Measurements from ENCODE around the gene GJB1. TPM values are rescaled to one million over a fixed set of nuclear protein-coding genes. Genes with fewer than 3 reads are reported as not detected.

Gene GJB1
- total and polyA plus RNA-seq, 2 of the 4 experiments (the other 2 are of a cell fraction), result not detected

- Histone ChIP-seq H3K4me3 (ENCODE audit: insufficient read depth, low read depth, low read length) (no peak overlapping the region), H2BK5ac (ENCODE audit: low read depth, low read length, poor library complexity, severe bottlenecking) (no peak overlapping the region), H3K79me1 (ENCODE audit: low read depth in 1 of 2, low read length in 2 of 2) (no peaks in the 10 kb centered on the region), H2AFZ (replicated peaks; ENCODE audit: low read length, poor library complexity) (no peak overlapping the region), H3K23ac (ENCODE audit: low read depth, low read length) (no peak overlapping the region), H4K5ac (ENCODE audit: low read depth, low read length) (no peak overlapping the region), H2AK9ac (replicated peaks; ENCODE audit: low read depth, low read length, poor library complexity) (no peak overlapping the region), H3K9me3 (ENCODE audit: control insufficient read depth, insufficient read depth, low read length) (no peaks in the 10 kb centered on the region), H4K20me1 (ENCODE audit: insufficient read depth, low read length) (no peaks in the 10 kb centered on the region), H2AK5ac (ENCODE audit: low read depth, low read length) (no peak overlapping the region), H3K4ac (ENCODE audit: low read depth, low read length) (no peak overlapping the region), H3K9ac (ENCODE audit: low read depth, low read length) (no peak overlapping the region), H2BK120ac (ENCODE audit: low read depth, low read length) (no peak overlapping the region), H3K4me2 (ENCODE audit: low read depth, low read length) (no peak overlapping the region), H2BK15ac (ENCODE audit: low read depth, low read length) (no peak overlapping the region), H2BK20ac (ENCODE audit: low read depth, low read length) (no peak overlapping the region), H3K27me3 (ENCODE audit: control insufficient read depth, insufficient read depth, low read length) (peaks cover 2% of the 10 kb centered on the region; the same call in 1 of the 2 replicates), H4K91ac (ENCODE audit: insufficient read depth, low read depth, low read length) (no peak overlapping the region), H3K18ac (ENCODE audit: low read depth, low read length) (no peak overlapping the region), H3K27ac (ENCODE audit: insufficient read depth, low read length) (no peak overlapping the region), H4K8ac (ENCODE audit: low read depth in 2 of 2, low read length in 2 of 2) (no peak overlapping the region), H3K9me1 (ENCODE audit: insufficient read depth, low read length) (no peaks in the 10 kb centered on the region), H3K4me1 (ENCODE audit: control insufficient read depth, insufficient read depth, low read length) (no peaks in the 10 kb centered on the region), H3K56ac (ENCODE audit: extremely low read depth, insufficient read depth, low read length) (no peak overlapping the region), H3K14ac (replicated peaks; ENCODE audit: low read depth, low read length) (no peak overlapping the region), H3K36me3 (ENCODE audit: control insufficient read depth, insufficient read depth, low read length) (peaks cover 63% of the 10 kb centered on the region)
- intact Hi-C loops (cut with micrococcal nuclease), result no loop called here
- ChIA-PET CTCF (no interaction called here), POLR2A (ENCODE audit: unreplicated experiment) (no interaction called here)
- dilution Hi-C loops (cut with HindIII; ENCODE audit: low sequenced_read_pairs, unreplicated experiment), result no loop called here
- TF ChIP-seq ELK1 (IDR thresholded peaks at IDR 0.05; ENCODE audit: borderline replicate concordance, low read depth, low read length) (no peak), RFX5 (IDR thresholded peaks at IDR 0.05; ENCODE audit: low read depth, low read length) (no peak), MXI1 (IDR thresholded peaks at IDR 0.05; ENCODE audit: borderline replicate concordance, low read depth, low read length) (no peak), NFE2L2 (IDR thresholded peaks at IDR 0.05; ENCODE audit: low read depth, low read length) (no peak), CHD1 (IDR thresholded peaks at IDR 0.05; ENCODE audit: low read depth, low read length) (no peak), POLR2A (IDR thresholded peaks at IDR 0.05; ENCODE audit: low read depth, low read length) (no peak), RAD21 (IDR thresholded peaks at IDR 0.05; ENCODE audit: low read length) (no peak), BHLHE40 (IDR thresholded peaks at IDR 0.05; ENCODE audit: low read depth, low read length) (no peak), FOS (IDR thresholded peaks at IDR 0.05; ENCODE audit: low read depth, low read length) (no peak), MAFK (IDR thresholded peaks at IDR 0.05; ENCODE audit: low read depth, low read length) (no peak)
- 73% methylated on average over 2 of the region's 9 CpGs; no CpG with 5 or more reads in 1 of the 2 experiments for WGBS, 2 experiments (ENCODE audit: extremely low coverage in 2 of 2, insufficient read length in 1 of 2)
- BruUV-seq (replicated peaks), result no TSS peak
- no peak for DNase-seq
- no peak for ATAC-seq (ENCODE audit: low read depth)
- in situ Hi-C loops (cut with MboI; ENCODE audit: low sequenced_read_pairs), result no loop called here
Measured at GRCh38 chrX:71244359-71245128, 21.5 kb downstream of the GJB1 start.

Measured in IMR-90 (cell line).